HepG2 (cell line): ENCODE measurements around the gene NABP2. TPM values are rescaled to one million over a fixed set of nuclear protein-coding genes. Genes with fewer than 3 reads are reported as not detected.
A peak's percentile ranks its signal among the peaks of the same experiment; 100 is the strongest.

ENCODE experiments used
- CTCF ChIP-seq: sonication (generic); formaldehyde crosslinking; IDR thresholded peaks from 2 replicates; pipeline ENCODE4 v1.5.0; 2020; ENCODE audit warnings: mild to moderate bottlenecking, missing genetic modification reagents, moderate library complexity
- ETV5 ChIP-seq: IDR thresholded peaks from 2 replicates; pipeline ENCODE4 v1.6.1; 2018; ENCODE audit warnings: missing biosample characterization, missing genetic modification reagents, inconsistent platforms, borderline replicate concordance
- KLF13 ChIP-seq: sonication (generic); formaldehyde crosslinking; IDR thresholded peaks from 2 replicates; pipeline ENCODE4 v1.4.0; 2020; ENCODE audit warnings: mild to moderate bottlenecking, missing genetic modification reagents
- NFAT5 ChIP-seq: sonication (generic); formaldehyde crosslinking; IDR thresholded peaks from 2 replicates; pipeline ENCODE4 v1.4.0; 2020; ENCODE audit warnings: missing genetic modification reagents
- PPARG ChIP-seq: conservative IDR thresholded peaks from 2 replicates; pipeline ENCODE4 v1.6.1; 2016; ENCODE audit warnings: missing biosample characterization, missing genetic modification reagents
- SNAI1 ChIP-seq: sonication (generic); formaldehyde crosslinking; IDR thresholded peaks from 2 replicates; pipeline ENCODE4 v1.5.0; 2020; ENCODE audit warnings: mild to moderate bottlenecking, missing genetic modification reagents, borderline replicate concordance
- SP2 ChIP-seq: sonication (generic); formaldehyde crosslinking; IDR thresholded peaks from 2 replicates; pipeline ENCODE4 v1.5.1; 2020; ENCODE audit warnings: mild to moderate bottlenecking, missing genetic modification reagents
- TBX3 ChIP-seq: fragments of 450-650 bp; IDR thresholded peaks from 2 replicates; pipeline ENCODE4 v1.6.1; 2017; ENCODE audit warnings: antibody characterized with exemption, mild to moderate bottlenecking, inconsistent platforms, borderline replicate concordance
- TEF ChIP-seq: sonication (generic); formaldehyde crosslinking; IDR thresholded peaks from 2 replicates; pipeline ENCODE4 v1.5.0; 2020; ENCODE audit warnings: missing genetic modification reagents
- YEATS4 ChIP-seq: sonication (generic); formaldehyde crosslinking; IDR thresholded peaks from 2 replicates; pipeline ENCODE4 v1.4.0; 2020; ENCODE audit warnings: missing genetic modification reagents, borderline replicate concordance
- ZBTB42 ChIP-seq: sonication (generic); formaldehyde crosslinking; IDR thresholded peaks from 2 replicates; pipeline ENCODE4 v1.5.0; 2020; ENCODE audit warnings: mild to moderate bottlenecking, missing genetic modification reagents
- ZBTB7B ChIP-seq: sonication (generic); formaldehyde crosslinking; IDR thresholded peaks from 2 replicates; pipeline ENCODE4 v1.4.0; 2020; ENCODE audit warnings: missing genetic modification reagents
- ZEB1 ChIP-seq: IDR thresholded peaks from 2 replicates; pipeline ENCODE4 v1.6.1; 2012; ENCODE audit warnings: mild to moderate bottlenecking, low read depth, inconsistent platforms; ENCODE audit not compliant: insufficient replicate concordance
- ZNF276 ChIP-seq: sonication (generic); formaldehyde crosslinking; IDR thresholded peaks from 2 replicates; pipeline ENCODE4 v1.4.0; 2020; ENCODE audit warnings: mild to moderate bottlenecking, low read depth, missing genetic modification reagents
- ZNF350 ChIP-seq: sonication (generic); formaldehyde crosslinking; IDR thresholded peaks from 2 replicates; pipeline ENCODE4 v1.4.0; 2020; ENCODE audit warnings: mild to moderate bottlenecking, low read depth, missing genetic modification reagents, borderline replicate concordance
- ZNF512B ChIP-seq: sonication (generic); formaldehyde crosslinking; IDR thresholded peaks from 2 replicates; pipeline ENCODE4 v1.5.1; 2020; ENCODE audit warnings: missing genetic modification reagents, mild to moderate bottlenecking, borderline replicate concordance
- polyA plus RNA-seq, 8 experiments: library from polyadenylated mRNA; depleted of rRNA in 3 of 8; stranded (reverse) in 7 of 8; unstranded in 1 of 8; fragments of >200 nt; fragmentation: Illumina TruSeq in 4 of 8; extraction: Trizol in 4 of 8; gene quantifications; 2 replicates each; pipeline versions ENCODE4 v1.2.1 to v1.2.3, GENCODE V29; 2011 to 2016; ENCODE audit warnings: low read depth in 4 of 8, missing spikeins in 1 of 8, mixed read lengths in 1 of 8; ENCODE audit not compliant: insufficient read depth in 1 of 8
- total RNA-seq, 5 experiments: library from RNA; depleted of rRNA; stranded (reverse); fragments of >200 nt; fragmentation: Illumina TruSeq; extraction: Trizol; gene quantifications; 2 replicates each; pipeline ENCODE4 v1.2.3, GENCODE V29; 2016; ENCODE audit warnings: low read depth in 1 of 5

The NABP2 gene
- total and polyA plus RNA-seq, 2 of the 13 experiments (the other 11 are each of a cell fraction or from before 2014, with no cell fraction given): 33.2 to 35.5 TPM

- TF ChIP-seq ZNF512B (CRISPR knock-in tag): no peak
- no peak for TF ChIP-seq SP2 (CRISPR knock-in tag)
- TF ChIP-seq CTCF (CRISPR knock-in tag): peak; percentile 36; the same call in 1 of the 2 replicates
- TF ChIP-seq ZEB1: no peak
- peak; percentile 93 for TF ChIP-seq ZNF350
- no peak for TF ChIP-seq ZNF276
- no peak for TF ChIP-seq TBX3
- TF ChIP-seq ZBTB42 (CRISPR knock-in tag): no peak
- TF ChIP-seq ETV5 (CRISPR knock-in tag): peak; percentile 92
- peak; percentile 41; the same call in 1 of the 2 replicates for TF ChIP-seq YEATS4 (CRISPR knock-in tag)
- no peak for TF ChIP-seq SNAI1
- no peak for TF ChIP-seq NFAT5 (CRISPR knock-in tag)
- no peak for TF ChIP-seq TEF (CRISPR knock-in tag)
- TF ChIP-seq KLF13 (CRISPR knock-in tag): no peak
- no peak for TF ChIP-seq PPARG
- peak; percentile 76 for TF ChIP-seq ZBTB7B (CRISPR knock-in tag)
Observed at GRCh38 chr12:56189918-56190694, 34.0 kb upstream of the NABP2 start (continued).
